B cell (primary cell): ENCODE results near the gene GRB10.

Source experiments
- EZH2 ChIP-seq: IDR thresholded peaks from 2 replicates; pipeline ENCODE4 v1.6.1; 2012; ENCODE audit warnings: borderline replicate concordance, low read depth, mild to moderate bottlenecking, moderate library complexity, low read length; ENCODE audit not compliant: insufficient read depth, poor library complexity, severe bottlenecking
- TF ChIP-seq, protein P1 (sequence below): fragments of 200-600 bp; IDR thresholded peaks from one replicate; pipeline ENCODE4 v1.8.0; 2022; ENCODE audit warnings: antibody characterized with exemption, mild to moderate bottlenecking

DNA sequence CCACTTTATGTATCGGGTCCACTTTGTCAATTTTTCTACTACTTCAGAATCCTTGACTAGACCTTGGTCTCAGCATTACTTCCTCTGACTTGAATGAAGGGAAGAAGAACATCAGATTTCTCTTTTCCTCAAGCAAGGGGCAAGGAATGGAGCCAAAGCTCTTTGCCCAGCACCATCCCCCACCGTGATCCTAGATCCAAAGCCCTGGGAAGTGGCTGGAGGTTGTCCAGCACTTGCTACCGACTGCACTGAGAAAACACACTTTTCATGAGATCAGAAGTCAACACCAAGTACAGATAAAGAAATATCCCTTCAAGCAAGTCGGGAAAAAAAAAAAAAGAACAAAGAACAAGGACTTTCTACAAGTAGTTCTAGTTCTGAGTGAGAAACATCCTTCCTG, 115.4 kb downstream of the GRB10 start:
- TF ChIP-seq, protein P1, sequence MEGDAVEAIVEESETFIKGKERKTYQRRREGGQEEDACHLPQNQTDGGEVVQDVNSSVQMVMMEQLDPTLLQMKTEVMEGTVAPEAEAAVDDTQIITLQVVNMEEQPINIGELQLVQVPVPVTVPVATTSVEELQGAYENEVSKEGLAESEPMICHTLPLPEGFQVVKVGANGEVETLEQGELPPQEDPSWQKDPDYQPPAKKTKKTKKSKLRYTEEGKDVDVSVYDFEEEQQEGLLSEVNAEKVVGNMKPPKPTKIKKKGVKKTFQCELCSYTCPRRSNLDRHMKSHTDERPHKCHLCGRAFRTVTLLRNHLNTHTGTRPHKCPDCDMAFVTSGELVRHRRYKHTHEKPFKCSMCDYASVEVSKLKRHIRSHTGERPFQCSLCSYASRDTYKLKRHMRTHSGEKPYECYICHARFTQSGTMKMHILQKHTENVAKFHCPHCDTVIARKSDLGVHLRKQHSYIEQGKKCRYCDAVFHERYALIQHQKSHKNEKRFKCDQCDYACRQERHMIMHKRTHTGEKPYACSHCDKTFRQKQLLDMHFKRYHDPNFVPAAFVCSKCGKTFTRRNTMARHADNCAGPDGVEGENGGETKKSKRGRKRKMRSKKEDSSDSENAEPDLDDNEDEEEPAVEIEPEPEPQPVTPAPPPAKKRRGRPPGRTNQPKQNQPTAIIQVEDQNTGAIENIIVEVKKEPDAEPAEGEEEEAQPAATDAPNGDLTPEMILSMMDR = no peak
- TF ChIP-seq EZH2 = no peak
